Measurements from ENCODE around the gene PRELP.

Gene PRELP

GRCh38 chr1:203478986-203479385 lies 3.4 kb downstream of the PRELP start:
- DNase-seq, result no peak

GRCh38 chr1:203479646-203480045 lies 4.0 kb downstream of the PRELP start:
- DNase-seq, result no peak

GRCh38 chr1:203480084-203480483 lies 4.5 kb downstream of the PRELP start:
- peak; percentile 35 for DNase-seq

GRCh38 chr1:203480525-203481084 lies 5.0 kb downstream of the PRELP start:
- peak; percentile 29 for DNase-seq

- DNase-seq, result peak; percentile 19
Observed at GRCh38 chr1:203481196-203481595, 5.6 kb downstream of the PRELP start.

GRCh38 chr1:203486618-203487370 lies 11.2 kb downstream of the PRELP start:
- DNase-seq, result no peak

GRCh38 chr1:203488539-203488938 lies 12.9 kb downstream of the PRELP start:
- no peak for DNase-seq

GRCh38 chr1:203490607-203491006 lies 15.0 kb downstream of the PRELP start:
- DNase-seq, result no peak

- DNase-seq, result no peak
Observed at GRCh38 chr1:203491664-203492063, 16.1 kb downstream of the PRELP start.

GRCh38 chr1:203492082-203492747 lies 16.6 kb downstream of the PRELP start:
- no peak for DNase-seq

- no peak for DNase-seq
Observed at GRCh38 chr1:203492748-203493130, 17.1 kb downstream of the PRELP start.

GRCh38 chr1:203493901-203494300 lies 18.3 kb downstream of the PRELP start, which contains the start of gene OPTC:
Gene OPTC, plus strand, starts transcription at chr1:203494153. Its CDS starts 1,853 bp downstream, at chr1:203496006.
- no peak for DNase-seq

GRCh38 chr1:203495845-203496244 lies 20.2 kb downstream of the PRELP start:
- DNase-seq, result no peak

GRCh38 chr1:203497269-203497777 lies 21.7 kb downstream of the PRELP start:
- DNase-seq, result no peak

- DNase-seq, result no peak
Observed at GRCh38 chr1:203499643-203500278, 24.2 kb downstream of the PRELP start.

- DNase-seq, result no peak
Observed at GRCh38 chr1:203500279-203500678, 24.7 kb downstream of the PRELP start.

- no peak for DNase-seq
Observed at GRCh38 chr1:203503836-203504235, 28.2 kb downstream of the PRELP start.

GRCh38 chr1:203504400-203505250 lies 29.0 kb downstream of the PRELP start:
- peak; percentile 76 for DNase-seq

GRCh38 chr1:203505526-203506204 lies 30.1 kb downstream of the PRELP start:
- DNase-seq, result no peak

- DNase-seq, result no peak
Observed at GRCh38 chr1:203506858-203507626, 31.4 kb downstream of the PRELP start.

GRCh38 chr1:203507759-203508158 lies 32.2 kb downstream of the PRELP start:
- DNase-seq, result no peak

All from inflammatory macrophage treated with lipopolysaccharide for 4 hours (primary cell).